CD14-positive monocyte (primary cell): ENCODE data around the gene SLC6A18. TPM values are rescaled to one million over a fixed set of nuclear protein-coding genes. Genes with fewer than 3 reads are reported as not detected.

Source experiments
- DNase-seq, 3 donors: peaks; one replicate each; pipeline ENCODE4 v3.0.0-alpha.2; 2011 to 2022
- H2AFZ ChIP-seq: 2 replicates; pipeline ENCODE4 v1.6.0; 2012; ENCODE audit warnings: mild to moderate bottlenecking, low read depth, low read length, inconsistent platforms; ENCODE audit not compliant: insufficient read depth, poor library complexity, severe bottlenecking
- H3K27ac ChIP-seq, 2 donors: 1 replicate in 1 of 2; 2 replicates in 1 of 2; pipeline ENCODE4 v1.5.1; 2012 to 2013; ENCODE audit warnings: low read length in 2 of 2, control low read depth in 1 of 2, inconsistent platforms in 1 of 2, low read depth in 1 of 2, mild to moderate bottlenecking in 1 of 2
- H3K27me3 ChIP-seq, 2 donors: one replicate each; pipeline versions ENCODE4 v1.6.0 to v1.6.1; 2011 to 2013; ENCODE audit warnings: low read length in 2 of 2; ENCODE audit not compliant: control insufficient read depth in 2 of 2, insufficient read depth in 2 of 2
- H3K36me3 ChIP-seq, 2 donors: replicated peaks in 1 of 2; 1 replicate in 1 of 2; 2 replicates in 1 of 2; pipeline versions ENCODE4 v1.5.1 to v1.6.1; 2012 to 2013; ENCODE audit warnings: low read length in 2 of 2, control low read depth in 1 of 2, inconsistent platforms in 1 of 2, mild to moderate bottlenecking in 1 of 2; ENCODE audit not compliant: insufficient read depth in 2 of 2, control insufficient read depth in 1 of 2
- H3K4me1 ChIP-seq, 2 donors: 1 replicate in 1 of 2; 2 replicates in 1 of 2; pipeline versions ENCODE4 v1.5.1 to v1.6.1; 2012 to 2013; ENCODE audit warnings: low read length in 2 of 2, control low read depth in 1 of 2, inconsistent platforms in 1 of 2, mild to moderate bottlenecking in 1 of 2, moderate library complexity in 1 of 2; ENCODE audit not compliant: insufficient read depth in 2 of 2, control insufficient read depth in 1 of 2
- H3K4me2 ChIP-seq: replicated peaks from 2 replicates; pipeline ENCODE3; 2012; ENCODE audit warnings: low read length, moderate library complexity, mild to moderate bottlenecking; ENCODE audit not compliant: poor library complexity, severe bottlenecking; ENCODE audit errors: extremely low read depth
- H3K4me3 ChIP-seq, 3 experiments: fragments of 200-600 bp in 1 of 3; sonication (generic) in 1 of 3; replicated peaks in 1 of 3; 1 replicate in 2 of 3; 2 replicates in 1 of 3; pipeline ENCODE4 v1.5.1; 2011 to 2013; ENCODE audit warnings: low read length in 3 of 3, mild to moderate bottlenecking in 3 of 3, control low read depth in 2 of 3, low read depth in 2 of 3, inconsistent platforms in 1 of 3, moderate library complexity in 1 of 3
- H3K79me2 ChIP-seq: 2 replicates; pipeline ENCODE4 v1.6.0; 2012; ENCODE audit warnings: mild to moderate bottlenecking, control low read depth, inconsistent platforms, low read length, moderate library complexity; ENCODE audit not compliant: insufficient read depth
- H3K9ac ChIP-seq: 2 replicates; pipeline ENCODE4 v1.6.0; 2017; ENCODE audit warnings: low read length, mild to moderate bottlenecking; ENCODE audit not compliant: insufficient read depth, poor library complexity, severe bottlenecking
- H3K9me3 ChIP-seq, 2 donors: replicated peaks in 1 of 2; 1 replicate in 1 of 2; 2 replicates in 1 of 2; pipeline versions ENCODE4 v1.5.1 to v1.6.1; 2012 to 2013; ENCODE audit warnings: low read length in 2 of 2, control low read depth in 1 of 2; ENCODE audit not compliant: control insufficient read depth in 1 of 2, insufficient read depth in 1 of 2
- H4K20me1 ChIP-seq: 2 replicates; pipeline ENCODE4 v1.6.0; 2012; ENCODE audit warnings: mild to moderate bottlenecking, low read length, control low read depth, moderate library complexity; ENCODE audit not compliant: insufficient read depth
- H3K27ac Mint-ChIP-seq, 7 donors: one replicate each; pipeline ENCODE4 v1.8.0; 2020; ENCODE audit warnings: mild to moderate bottlenecking in 7 of 7, mixed read lengths in 7 of 7, moderate library complexity in 6 of 7, inconsistent platforms in 2 of 7
- H3K27me3 Mint-ChIP-seq, 3 donors: one replicate each; pipeline ENCODE4 v1.8.0; 2021 to 2022; ENCODE audit warnings: low read depth in 3 of 3, mild to moderate bottlenecking in 3 of 3, mixed read lengths in 3 of 3, moderate library complexity in 3 of 3, inconsistent platforms in 1 of 3
- H3K36me3 Mint-ChIP-seq, 2 donors: one replicate each; pipeline ENCODE4 v1.8.0; 2020; ENCODE audit warnings: mixed read lengths in 2 of 2, inconsistent platforms in 1 of 2, mild to moderate bottlenecking in 1 of 2
- H3K4me1 Mint-ChIP-seq: one replicate; pipeline ENCODE4 v1.8.0; 2020; ENCODE audit warnings: mild to moderate bottlenecking, mixed read lengths
- H3K4me3 Mint-ChIP-seq, 2 donors: one replicate each; pipeline ENCODE4 v1.8.0; 2020; ENCODE audit warnings: mild to moderate bottlenecking in 2 of 2, mixed read lengths in 2 of 2, moderate library complexity in 1 of 2
- H3K9me3 Mint-ChIP-seq, 7 donors: one replicate each; pipeline ENCODE4 v1.8.0; 2020 to 2022; ENCODE audit warnings: mixed read lengths in 7 of 7, mild to moderate bottlenecking in 6 of 7, moderate library complexity in 6 of 7, inconsistent platforms in 2 of 7
- WGBS: methylation state at CpG from one replicate; pipeline ENCODE4 v1.1.5; 2013; ENCODE audit warnings: missing lambda C conversion rate; ENCODE audit not compliant: insufficient coverage; 5-methylcytosine and 5-hydroxymethylcytosine counted together
- intact Hi-C, 2 donors: fragments of 100-400 bp; cut with micrococcal nuclease; formaldehyde crosslinking; loops; one replicate each; pipeline versions ENCODE4 v1.15.0 to v1.15.1; 2023
- polyA plus RNA-seq, 3 donors: library from polyadenylated mRNA; depleted of rRNA in 1 of 3; unstranded in 2 of 3; stranded (reverse) in 1 of 3; fragments of 300-500 nt in 2 of 3; fragments of >200 nt in 1 of 3; fragmentation: Illumina TruSeq in 2 of 3; gene quantifications; 1 replicate in 2 of 3; 2 replicates in 1 of 3; pipeline ENCODE4 v1.2.3, GENCODE V29; 2012 to 2021
- TF ChIP-seq, protein P1 (sequence below): fragments of 200-600 bp; IDR thresholded peaks from one replicate; pipeline ENCODE4 v1.8.0; 2022; ENCODE audit warnings: antibody characterized with exemption, mild to moderate bottlenecking

The SLC6A18 gene
- polyA plus RNA-seq, 3 donors = not detected

DNA sequence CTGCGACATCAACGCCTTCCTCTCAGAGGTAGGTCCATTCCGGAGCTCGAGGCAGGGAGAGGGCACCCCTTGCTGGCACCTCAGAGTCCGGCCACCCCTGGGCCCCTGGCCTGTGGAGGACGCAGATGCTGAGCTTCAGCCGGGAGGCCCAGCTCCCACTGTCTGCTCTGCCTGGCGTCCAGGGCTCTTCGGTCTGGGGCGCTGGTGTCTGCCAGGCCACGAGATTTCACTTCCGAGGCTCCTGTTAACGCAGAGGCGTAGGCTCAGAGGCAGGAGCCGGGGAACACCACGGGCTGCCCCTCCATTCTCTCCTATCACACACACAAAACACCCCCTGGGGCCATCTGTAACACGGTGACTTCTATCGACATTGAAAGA is 8.3 kb upstream of the SLC6A18 start:
- DNase-seq = no peak
- Histone ChIP-seq H3K4me1 (no peaks in the 10 kb centered on the region), H3K9ac (no peak overlapping the region), H3K79me2 (no peaks in the 10 kb centered on the region), H3K36me3 (no peaks in the 10 kb centered on the region), H3K27me3 (no peaks in the 10 kb centered on the region), H4K20me1 (no peaks in the 10 kb centered on the region), H3K27ac (no peak overlapping the region), H3K9me3 (peaks cover 0 to 10% of the 10 kb centered on the region in 2 donors), H3K4me2 (no peak overlapping the region), H3K4me3 (no peak overlapping the region), H2AFZ (no peak overlapping the region)
- Mint-ChIP-seq H3K4me3 (no peak overlapping the region), H3K9me3 (peaks cover 3 to 12% (median 4%) of the 10 kb centered on the region in 7 donors), H3K27ac (no peak overlapping the region), H3K36me3 (no peaks in the 10 kb centered on the region), H3K27me3 (peaks cover 0 to 11% (median 9%) of the 10 kb centered on the region in 3 donors), H3K4me1 (no peaks in the 10 kb centered on the region)
- TF ChIP-seq, protein P1, sequence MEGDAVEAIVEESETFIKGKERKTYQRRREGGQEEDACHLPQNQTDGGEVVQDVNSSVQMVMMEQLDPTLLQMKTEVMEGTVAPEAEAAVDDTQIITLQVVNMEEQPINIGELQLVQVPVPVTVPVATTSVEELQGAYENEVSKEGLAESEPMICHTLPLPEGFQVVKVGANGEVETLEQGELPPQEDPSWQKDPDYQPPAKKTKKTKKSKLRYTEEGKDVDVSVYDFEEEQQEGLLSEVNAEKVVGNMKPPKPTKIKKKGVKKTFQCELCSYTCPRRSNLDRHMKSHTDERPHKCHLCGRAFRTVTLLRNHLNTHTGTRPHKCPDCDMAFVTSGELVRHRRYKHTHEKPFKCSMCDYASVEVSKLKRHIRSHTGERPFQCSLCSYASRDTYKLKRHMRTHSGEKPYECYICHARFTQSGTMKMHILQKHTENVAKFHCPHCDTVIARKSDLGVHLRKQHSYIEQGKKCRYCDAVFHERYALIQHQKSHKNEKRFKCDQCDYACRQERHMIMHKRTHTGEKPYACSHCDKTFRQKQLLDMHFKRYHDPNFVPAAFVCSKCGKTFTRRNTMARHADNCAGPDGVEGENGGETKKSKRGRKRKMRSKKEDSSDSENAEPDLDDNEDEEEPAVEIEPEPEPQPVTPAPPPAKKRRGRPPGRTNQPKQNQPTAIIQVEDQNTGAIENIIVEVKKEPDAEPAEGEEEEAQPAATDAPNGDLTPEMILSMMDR = no peak
- intact Hi-C loops = no loop called here
- 94% methylated on average over 17 of the region's 18 CpGs for WGBS

DNA sequence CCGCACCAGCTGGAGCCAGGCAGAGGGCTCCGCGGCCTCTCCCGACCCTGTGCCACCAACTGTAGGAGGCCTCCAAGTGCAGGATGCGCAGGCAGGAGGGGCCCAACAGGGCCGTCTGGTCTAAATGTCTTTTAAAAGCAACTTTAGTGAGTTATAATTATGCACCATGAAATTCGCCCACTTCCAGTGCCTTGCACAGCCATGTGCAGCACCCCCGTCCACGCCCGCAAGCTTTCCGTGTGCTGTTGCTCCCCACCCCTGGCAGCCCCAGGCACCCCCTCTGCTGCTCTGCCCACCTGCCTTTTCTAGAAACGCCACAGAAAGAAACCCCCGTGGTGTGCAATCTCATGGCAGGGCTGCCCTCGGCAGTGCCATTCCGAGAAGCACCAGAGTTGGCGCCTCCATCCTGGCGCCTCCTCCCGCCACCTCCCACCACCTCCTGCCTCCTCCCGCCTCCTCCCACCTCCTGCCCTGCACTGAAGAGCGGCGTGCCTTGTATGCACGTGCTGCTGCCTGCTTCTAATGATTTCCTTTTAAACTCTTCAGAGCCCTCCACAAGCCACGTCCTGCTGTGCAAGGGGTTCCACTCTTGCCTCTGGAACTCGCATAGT is 7.5 kb upstream of the SLC6A18 start:
- Histone ChIP-seq H3K9ac (no peak overlapping the region), H3K27ac (no peak overlapping the region), H3K4me1 (no peaks in the 10 kb centered on the region), H3K4me2 (no peak overlapping the region), H3K79me2 (no peaks in the 10 kb centered on the region), H3K9me3 (peaks cover 0 to 10% of the 10 kb centered on the region in 2 donors), H2AFZ (no peak overlapping the region), H3K4me3 (no peak overlapping the region), H4K20me1 (no peaks in the 10 kb centered on the region), H3K27me3 (no peaks in the 10 kb centered on the region), H3K36me3 (no peaks in the 10 kb centered on the region)
- peaks cover 3 to 8% (median 4%) of the 10 kb centered on the region in 7 donors for H3K9me3 Mint-ChIP-seq
- WGBS = 57% methylated on average over 21 of the region's 24 CpGs
- TF ChIP-seq, protein P1 = no peak
- no peak overlapping the region for H3K4me3 Mint-ChIP-seq
- no peak overlapping the region for H3K27ac Mint-ChIP-seq
- no peaks in the 10 kb centered on the region for H3K36me3 Mint-ChIP-seq
- H3K27me3 Mint-ChIP-seq = peaks cover 0 to 9% (median 8%) of the 10 kb centered on the region in 3 donors
- no peaks in the 10 kb centered on the region for H3K4me1 Mint-ChIP-seq
- intact Hi-C loops = no loop called here
- DNase-seq = no peak
